H1 (cell line): ENCODE data around the gene APBA3. TPM values are rescaled to one million over a fixed set of nuclear protein-coding genes. Genes with fewer than 3 reads are reported as not detected.
A peak's percentile ranks its signal among the peaks of the same experiment; 100 is the strongest.

Source experiments
- CTCF ChIA-PET: fragments of 300-600 bp; sonication (Branson Sonifier 250); formaldehyde crosslinking; loops from one replicate; lab custom pipeline; 2021; ENCODE audit not compliant: partially characterized antibody; lab: Charles Lee
- POLR2A ChIA-PET: fragments of 300-600 bp; sonication (Branson Sonifier 250); formaldehyde crosslinking; loops from one replicate; lab custom pipeline; 2021; ENCODE audit warnings: inconsistent platforms; ENCODE audit not compliant: partially characterized antibody; lab: Charles Lee
- DNase-seq, 2 experiments: peaks; one replicate each; pipeline versions ENCODE4 v3.0.0 to v3.0.0-alpha.2; 2010 to 2022; ENCODE audit warnings: low spot score in 2 of 2, low read depth in 1 of 2, mixed read lengths in 1 of 2
- FAIRE-seq: peaks from 2 replicates; lab custom pipeline; 2011; peaks lifted over from hg19 to GRCh38; lab: Jason Lieb, UNC
- H2AFZ ChIP-seq: 2 replicates; pipeline ENCODE4 v1.8.1; 2012; ENCODE audit warnings: low read length, inconsistent platforms
- H2AK5ac ChIP-seq: 2 replicates; pipeline ENCODE4 v1.6.1; 2013; ENCODE audit warnings: low read depth, low read length
- H2BK120ac ChIP-seq: replicated peaks from 2 replicates; pipeline ENCODE3; 2013; ENCODE audit warnings: low read depth, low read length, inconsistent platforms
- H2BK12ac ChIP-seq: 2 replicates; pipeline ENCODE4 v1.6.1; 2013; ENCODE audit warnings: low read depth, low read length
- H2BK15ac ChIP-seq: 2 replicates; pipeline ENCODE4 v1.6.1; 2013; ENCODE audit warnings: low read length
- H2BK20ac ChIP-seq: 2 replicates; pipeline ENCODE4 v1.6.1; 2013; ENCODE audit warnings: low read length
- H2BK5ac ChIP-seq: 2 replicates; pipeline ENCODE4 v1.6.1; 2013; ENCODE audit warnings: low read depth, low read length
- H3K14ac ChIP-seq: 2 replicates; pipeline ENCODE4 v1.6.1; 2013; ENCODE audit warnings: inconsistent platforms; ENCODE audit not compliant: insufficient read length
- H3K18ac ChIP-seq: 2 replicates; pipeline ENCODE4 v1.6.1; 2013; ENCODE audit warnings: low read length; ENCODE audit errors: extremely low read depth
- H3K23ac ChIP-seq: 2 replicates; pipeline ENCODE4 v1.6.1; 2013; ENCODE audit warnings: inconsistent platforms; ENCODE audit not compliant: insufficient read length
- H3K23me2 ChIP-seq: 2 replicates; pipeline ENCODE4 v1.6.1; 2013; ENCODE audit warnings: low read depth, low read length
- H3K27ac ChIP-seq: 2 replicates; pipeline ENCODE4 v1.6.1; 2011; ENCODE audit warnings: low read depth, low read length, inconsistent platforms
- H3K27me3 ChIP-seq, 4 experiments: replicated peaks in 1 of 4; 1 replicate in 1 of 4; 2 replicates in 3 of 4; pipeline versions ENCODE4 v1.6.1 to v1.8.1; 2011 to 2013; ENCODE audit warnings: low read length in 3 of 4, mild to moderate bottlenecking in 3 of 4, inconsistent platforms in 2 of 4, mixed read lengths in 2 of 4, moderate library complexity in 1 of 4; ENCODE audit not compliant: control insufficient read depth in 3 of 4, insufficient read depth in 3 of 4; ENCODE audit errors: extremely low read depth in 1 of 4
- H3K36me3 ChIP-seq, 4 experiments: 2 replicates each; pipeline versions ENCODE4 v1.6.1 to v1.8.1; 2011 to 2013; ENCODE audit warnings: mild to moderate bottlenecking in 4 of 4, low read length in 3 of 4, moderate library complexity in 2 of 4, control low read depth in 1 of 4, inconsistent platforms in 1 of 4; ENCODE audit not compliant: insufficient read depth in 4 of 4, control insufficient read depth in 2 of 4
- H3K4ac ChIP-seq: replicated peaks from 2 replicates; pipeline ENCODE3; 2013; ENCODE audit warnings: low read length, low read depth, mixed read lengths, inconsistent platforms; ENCODE audit not compliant: insufficient read length
- H3K4me1 ChIP-seq, 4 experiments: replicated peaks in 1 of 4; 1 replicate in 1 of 4; 2 replicates in 3 of 4; pipeline versions ENCODE4 v1.6.1 to v1.8.1; 2011 to 2013; ENCODE audit warnings: low read length in 3 of 4, inconsistent platforms in 2 of 4, mixed read lengths in 1 of 4; ENCODE audit not compliant: insufficient read depth in 4 of 4, control insufficient read depth in 3 of 4
- H3K4me2 ChIP-seq, 2 experiments: 2 replicates each; pipeline versions ENCODE4 v1.6.1 to v1.8.1; 2011 to 2013; ENCODE audit warnings: low read depth in 2 of 2, low read length in 2 of 2, control low read depth in 1 of 2, inconsistent platforms in 1 of 2, mild to moderate bottlenecking in 1 of 2; ENCODE audit not compliant: insufficient read depth in 1 of 2
- H3K4me3 ChIP-seq, 4 experiments: fragments of 200-600, 300-600 bp in 1 of 4; sonication (generic), shearing (Covaris generic), sonication (Bioruptor Twin) in 1 of 4; 2 replicates each; pipeline versions ENCODE4 v1.5.1 to v1.8.1; 2011 to 2016; ENCODE audit warnings: low read length in 4 of 4, low read depth in 3 of 4, control low read depth in 2 of 4, inconsistent platforms in 2 of 4, mild to moderate bottlenecking in 2 of 4, mixed read lengths in 1 of 4, moderate library complexity in 1 of 4; ENCODE audit not compliant: insufficient read depth in 2 of 4; ENCODE audit errors: extremely low read depth in 1 of 4
- H3K56ac ChIP-seq: replicated peaks from 2 replicates; pipeline ENCODE3; 2013; ENCODE audit warnings: low read depth, mild to moderate bottlenecking, mixed read lengths, low read length, inconsistent platforms; ENCODE audit not compliant: insufficient read length
- H3K79me1 ChIP-seq: 2 replicates; pipeline ENCODE4 v1.6.1; 2013; ENCODE audit warnings: low read depth, low read length, control low read depth
- H3K79me2 ChIP-seq, 2 experiments: 2 replicates each; pipeline versions ENCODE4 v1.6.1 to v1.8.1; 2012 to 2013; ENCODE audit warnings: low read length in 2 of 2, mild to moderate bottlenecking in 2 of 2, inconsistent platforms in 1 of 2; ENCODE audit not compliant: insufficient read depth in 2 of 2, control insufficient read depth in 1 of 2
- H3K9ac ChIP-seq, 4 experiments: replicated peaks in 1 of 4; 1 replicate in 1 of 4; 2 replicates in 3 of 4; pipeline versions ENCODE4 v1.6.1 to v1.8.1; 2011 to 2013; ENCODE audit warnings: low read depth in 3 of 4, low read length in 3 of 4, control low read depth in 2 of 4, mild to moderate bottlenecking in 2 of 4, moderate library complexity in 2 of 4, inconsistent platforms in 1 of 4; ENCODE audit errors: extremely low read depth in 1 of 4
- H3K9me3 ChIP-seq, 2 experiments: 2 replicates each; pipeline versions ENCODE4 v1.6.1 to v1.8.1; 2012 to 2013; ENCODE audit warnings: mild to moderate bottlenecking in 2 of 2, moderate library complexity in 2 of 2, control low read depth in 1 of 2, inconsistent platforms in 1 of 2, low read depth in 1 of 2, low read length in 1 of 2, mixed read lengths in 1 of 2; ENCODE audit not compliant: insufficient read depth in 2 of 2
- H4K20me1 ChIP-seq, 2 experiments: replicated peaks in 1 of 2; 2 replicates each; pipeline versions ENCODE3 to v1.8.1; 2011 to 2013; ENCODE audit warnings: inconsistent platforms in 2 of 2, low read length in 2 of 2, mild to moderate bottlenecking in 1 of 2; ENCODE audit not compliant: insufficient read depth in 2 of 2, control insufficient read depth in 1 of 2
- H4K5ac ChIP-seq: 2 replicates; pipeline ENCODE4 v1.6.1; 2013; ENCODE audit warnings: low read length, low read depth, mixed read lengths, inconsistent platforms; ENCODE audit not compliant: insufficient read length
- H4K8ac ChIP-seq: 2 replicates; pipeline ENCODE4 v1.8.0; 2013; ENCODE audit warnings: mild to moderate bottlenecking, moderate library complexity, low read length, inconsistent platforms; ENCODE audit not compliant: insufficient read depth; ENCODE audit errors: extremely low read depth
- H4K91ac ChIP-seq: replicated peaks from 2 replicates; pipeline ENCODE3; 2013; ENCODE audit warnings: low read length, mixed read lengths, inconsistent platforms; ENCODE audit not compliant: insufficient read length
- RNF2 ChIP-seq: fragments of 200-900, 300-1000 bp; sonication (generic); IDR thresholded peaks from 2 replicates; pipeline ENCODE4 v1.7.1; 2016; ENCODE audit warnings: borderline replicate concordance, low read depth, mild to moderate bottlenecking, antibody characterized with exemption, low read length; ENCODE audit not compliant: poor library complexity, severe bottlenecking; ENCODE audit errors: missing control alignments
- SIRT6 ChIP-seq: IDR thresholded peaks from one replicate; pipeline ENCODE4 v1.7.1; 2012; ENCODE audit warnings: low read length, inconsistent platforms
- TAF1 ChIP-seq: IDR thresholded peaks from 2 replicates; pipeline ENCODE4 v1.6.1; 2011; ENCODE audit warnings: mild to moderate bottlenecking, low read depth, low read length
- WGBS, 2 experiments: shearing (Covaris generic) in 1 of 2; methylation state at CpG; one replicate each; pipeline versions ENCODE4 v1.1.6 to v1.1.7; 2013 to 2015; ENCODE audit warnings: low lambda C conversion rate in 2 of 2, mixed read lengths in 2 of 2, inconsistent platforms in 1 of 2, low coverage in 1 of 2, missing lambda C conversion rate in 1 of 2; ENCODE audit not compliant: insufficient replicate concordance in 2 of 2, insufficient coverage in 1 of 2, insufficient read length in 1 of 2; ENCODE audit errors: extremely low coverage in 1 of 2, missing lambda C conversion rate in 1 of 2; 5-methylcytosine and 5-hydroxymethylcytosine counted together
- polyA plus RNA-seq, 7 experiments: library from polyadenylated mRNA; depleted of rRNA in 3 of 7; stranded (reverse) in 5 of 7; unstranded in 2 of 7; fragments of >200 nt in 5 of 7; fragments of 200-250 nt in 2 of 7; gene quantifications; 1 replicate in 5 of 7; 2 replicates in 1 of 7; 4 replicates in 1 of 7; pipeline versions ENCODE4 v1.2.1 to v1.2.3, GENCODE V29; 2011 to 2013; ENCODE audit warnings: missing spikeins in 2 of 7, mixed read lengths in 2 of 7
- total RNA-seq: library from RNA; stranded (reverse); fragmentation: NEBNext Ultra II Directional; extraction: Animal tissue kit (Norgen Biotek cat#: 25700); gene quantifications from 2 replicates; pipeline ENCODE4 v1.2.1, GENCODE V29; 2021
- TF ChIP-seq, protein P1 (sequence below), 3 experiments: IDR thresholded peaks; 1 replicate in 2 of 3; 2 replicates in 1 of 3; pipeline versions ENCODE4 v1.5.1 to v1.6.1; 2011; ENCODE audit warnings: low read length in 3 of 3, mild to moderate bottlenecking in 3 of 3, inconsistent platforms in 2 of 3, low read depth in 1 of 3, moderate library complexity in 1 of 3; ENCODE audit not compliant: insufficient read depth in 1 of 3; ENCODE audit errors: control extremely low read depth in 1 of 3

APBA3 gene
- total and polyA plus RNA-seq, 2 of the 8 experiments (the other 6 are each of a cell fraction or from before 2014, with no cell fraction given) = 21.4 to 36.9 TPM

- H3K23ac ChIP-seq = no peak overlapping the region
- no peak overlapping the region for H3K27ac ChIP-seq
- H3K36me3 ChIP-seq = peaks cover 0 to 8% (median 3%) of the 10 kb centered on the region in 4 experiments; a peak in 6 of 8 replicates
- no peak overlapping the region for H2BK120ac ChIP-seq
- peak overlapping the region; percentile 25; the same call in 1 of the 2 replicates for H4K8ac ChIP-seq
- no peak overlapping the region for H2AFZ ChIP-seq
- no peak overlapping the region for H2BK15ac ChIP-seq
- H3K4ac ChIP-seq = no peak overlapping the region
- H2AK5ac ChIP-seq = no peak overlapping the region
- no peak for FAIRE-seq
- H2BK5ac ChIP-seq = no peak overlapping the region
- CTCF ChIA-PET = interaction anchor here (0.6 to 1.2 kb wide), 8 partner anchors 13 to 387 kb away, joined by 3 to 6 read pairs (median 4); no protein-coding TSS in a partner anchor
- no peaks in the 10 kb centered on the region for H3K79me2 ChIP-seq
- no peak overlapping the region for H3K4me2 ChIP-seq
- H3K27me3 ChIP-seq = no peaks in the 10 kb centered on the region
- TF ChIP-seq, protein P1, sequence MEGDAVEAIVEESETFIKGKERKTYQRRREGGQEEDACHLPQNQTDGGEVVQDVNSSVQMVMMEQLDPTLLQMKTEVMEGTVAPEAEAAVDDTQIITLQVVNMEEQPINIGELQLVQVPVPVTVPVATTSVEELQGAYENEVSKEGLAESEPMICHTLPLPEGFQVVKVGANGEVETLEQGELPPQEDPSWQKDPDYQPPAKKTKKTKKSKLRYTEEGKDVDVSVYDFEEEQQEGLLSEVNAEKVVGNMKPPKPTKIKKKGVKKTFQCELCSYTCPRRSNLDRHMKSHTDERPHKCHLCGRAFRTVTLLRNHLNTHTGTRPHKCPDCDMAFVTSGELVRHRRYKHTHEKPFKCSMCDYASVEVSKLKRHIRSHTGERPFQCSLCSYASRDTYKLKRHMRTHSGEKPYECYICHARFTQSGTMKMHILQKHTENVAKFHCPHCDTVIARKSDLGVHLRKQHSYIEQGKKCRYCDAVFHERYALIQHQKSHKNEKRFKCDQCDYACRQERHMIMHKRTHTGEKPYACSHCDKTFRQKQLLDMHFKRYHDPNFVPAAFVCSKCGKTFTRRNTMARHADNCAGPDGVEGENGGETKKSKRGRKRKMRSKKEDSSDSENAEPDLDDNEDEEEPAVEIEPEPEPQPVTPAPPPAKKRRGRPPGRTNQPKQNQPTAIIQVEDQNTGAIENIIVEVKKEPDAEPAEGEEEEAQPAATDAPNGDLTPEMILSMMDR (IDR thresholded peaks at IDR 0.05; ENCODE audit: control extremely low read depth in 1 of 3, insufficient read depth in 1 of 3, low read depth in 1 of 3, low read length in 3 of 3) = peak in 1 of 3 experiments; percentile 19; a peak in 1 of 4 replicates
- TF ChIP-seq TAF1 = no peak
- TF ChIP-seq SIRT6 = no peak
- no peak for TF ChIP-seq RNF2
- TF ChIP-seq, all 59 proteins: peak for 1
- no peak overlapping the region for H2BK20ac ChIP-seq
- H3K4me3 ChIP-seq = no peak overlapping the region
- POLR2A ChIA-PET = interaction anchor here (0.5 to 1.2 kb wide), 5 partner anchors 9 to 216 kb away, joined by 3 to 5 read pairs (median 3); partner anchors contain the start of genes EEF2 and MATK
- DNase-seq = no peak
- H4K20me1 ChIP-seq = peaks cover 0 to 11% of the 10 kb centered on the region in 2 experiments
- H3K56ac ChIP-seq = no peak overlapping the region
- H3K23me2 ChIP-seq = no peaks in the 10 kb centered on the region; the same call in 1 of the 2 replicates
- H4K5ac ChIP-seq = no peak overlapping the region
- 0 out of 2 replicates have a peak, but pooled peaks cover 3% of the 10 kb centered on the region for H3K79me1 ChIP-seq
- no peaks in the 10 kb centered on the region for H3K9me3 ChIP-seq
- whole genome bisulfite sequencing, 2 experiments = 82% methylated on average over 17 of the region's 17 CpGs; no CpG with 5 or more reads in 1 of the 2 experiments
- H3K18ac ChIP-seq = no peak overlapping the region
- H3K4me1 ChIP-seq = peaks cover 0 to 7% (median 2%) of the 10 kb centered on the region in 4 experiments; a peak in 2 of 7 replicates
- no peak overlapping the region for H2BK12ac ChIP-seq
- no peak overlapping the region for H3K14ac ChIP-seq
- peak overlapping the region; percentile 40 for H4K91ac ChIP-seq
- H3K9ac ChIP-seq = no peak overlapping the region
Observed at GRCh38 chr19:3769494-3769893, 8.0 kb upstream of the APBA3 start.
